ENCODE results near the gene TPRA1. TPM values are rescaled to one million over a fixed set of nuclear protein-coding genes. Genes with fewer than 3 reads are reported as not detected.

TPRA1 gene
- total RNA-seq, 4 donors from 2014 or later: 28.1 to 47.3 (median 34.1) TPM

- Histone ChIP-seq H3K27me3 (no peaks in the 10 kb centered on the region), H3K4me3 (no peak overlapping the region), H3K9me3 (no peaks in the 10 kb centered on the region), H3K36me3 (no peaks in the 10 kb centered on the region), H3K27ac (no peak overlapping the region), H3K4me1 (peaks cover 0 to 43% (median 13%) of the 10 kb centered on the region in 4 donors)
- TF ChIP-seq POLR2A (IDR thresholded peaks at IDR 0.05): no peak
- no peak for TF ChIP-seq CTCF (IDR thresholded peaks at IDR 0.05)
- no peak for DNase-seq
Measured at GRCh38 chr3:127587876-127588275, 2.7 kb downstream of the TPRA1 start.

GRCh38 chr3:127585813-127586413, 4.6 kb downstream of the TPRA1 start:
- no peak for DNase-seq
- H3K4me3 ChIP-seq: no peak overlapping the region
- no peaks in the 10 kb centered on the region for H3K9me3 ChIP-seq
- no peaks in the 10 kb centered on the region for H3K36me3 ChIP-seq
- H3K27me3 ChIP-seq: no peaks in the 10 kb centered on the region
- no peak overlapping the region for H3K27ac ChIP-seq
- peaks cover 0 to 33% (median 11%) of the 10 kb centered on the region in 4 donors for H3K4me1 ChIP-seq
- TF ChIP-seq POLR2A (IDR thresholded peaks at IDR 0.05): no peak

- TF ChIP-seq CTCF (IDR thresholded peaks at IDR 0.05) (no peak), POLR2A (IDR thresholded peaks at IDR 0.05) (no peak)
- Histone ChIP-seq H3K9me3 (no peaks in the 10 kb centered on the region), H3K27me3 (no peaks in the 10 kb centered on the region), H3K27ac (no peak overlapping the region), H3K4me3 (no peak overlapping the region), H3K4me1 (peaks cover 0 to 33% (median 11%) of the 10 kb centered on the region in 4 donors), H3K36me3 (no peaks in the 10 kb centered on the region)
- no peak for DNase-seq
Measured at GRCh38 chr3:127585163-127585812, 5.2 kb downstream of the TPRA1 start.

- Histone ChIP-seq H3K27ac (no peak overlapping the region), H3K36me3 (peaks cover 0 to 3% (median 0%) of the 10 kb centered on the region in 3 donors), H3K4me1 (peaks cover 0 to 33% (median 11%) of the 10 kb centered on the region in 4 donors), H3K4me3 (no peak overlapping the region), H3K9me3 (no peaks in the 10 kb centered on the region), H3K27me3 (no peaks in the 10 kb centered on the region)
- no peak for DNase-seq
- TF ChIP-seq CTCF (IDR thresholded peaks at IDR 0.05) (no peak), POLR2A (IDR thresholded peaks at IDR 0.05) (no peak)
Measured at GRCh38 chr3:127584734-127585133, 5.8 kb downstream of the TPRA1 start.

GRCh38 chr3:127580327-127581060, 10.0 kb downstream of the TPRA1 start:
- H3K9me3 ChIP-seq: no peaks in the 10 kb centered on the region
- no peak for DNase-seq
- H3K4me3 ChIP-seq: no peak overlapping the region
- peaks cover 0 to 20% (median 0%) of the 10 kb centered on the region in 3 donors for H3K36me3 ChIP-seq
- H3K27ac ChIP-seq: no peak overlapping the region
- TF ChIP-seq CTCF (IDR thresholded peaks at IDR 0.05): no peak
- no peak for TF ChIP-seq POLR2A (IDR thresholded peaks at IDR 0.05)
- H3K4me1 ChIP-seq: peaks cover 0 to 2% (median 0%) of the 10 kb centered on the region in 4 donors
- H3K27me3 ChIP-seq: no peaks in the 10 kb centered on the region

- DNase-seq: no peak
- Histone ChIP-seq H3K27ac (no peak overlapping the region), H3K4me3 (no peak overlapping the region), H3K4me1 (peaks cover 0 to 8% (median 1%) of the 10 kb centered on the region in 4 donors), H3K9me3 (no peaks in the 10 kb centered on the region), H3K36me3 (peaks cover 0 to 30% (median 0%) of the 10 kb centered on the region in 3 donors), H3K27me3 (no peaks in the 10 kb centered on the region)
- no peak for TF ChIP-seq POLR2A (IDR thresholded peaks at IDR 0.05)
- TF ChIP-seq CTCF (IDR thresholded peaks at IDR 0.05): no peak
Measured at GRCh38 chr3:127578802-127579201, 11.7 kb downstream of the TPRA1 start.
